GM19328 (cell line): ENCODE results near the gene CAPN9.

Experiments used
- ATAC-seq: cut with Tn5 transposase; IDR thresholded peaks from one replicate; pipeline ENCODE4 v1.9.1; 2021; ENCODE audit warnings: mild to moderate bottlenecking, moderate library complexity; ENCODE audit not compliant: unreplicated experiment

Gene CAPN9

GRCh38 chr1:230794431-230794830 lies 47.2 kb downstream of the CAPN9 start:
- no peak for ATAC-seq

- no peak for ATAC-seq
Measured at GRCh38 chr1:230794871-230795605, 47.9 kb downstream of the CAPN9 start.

- ATAC-seq, result no peak
Measured at GRCh38 chr1:230796626-230797025, 49.4 kb downstream of the CAPN9 start.

- no peak for ATAC-seq
Measured at GRCh38 chr1:230797376-230797920, 50.3 kb downstream of the CAPN9 start.

GRCh38 chr1:230797942-230798365 lies 50.8 kb downstream of the CAPN9 start:
- ATAC-seq, result no peak

- ATAC-seq, result no peak
Measured at GRCh38 chr1:230798491-230798890, 51.3 kb downstream of the CAPN9 start.

GRCh38 chr1:230800891-230801840 lies 54.0 kb downstream of the CAPN9 start:
- ATAC-seq, result no peak

- ATAC-seq, result no peak
Measured at GRCh38 chr1:230804396-230804795, 57.2 kb downstream of the CAPN9 start.

- ATAC-seq, result no peak
Measured at GRCh38 chr1:230806552-230806951, 59.4 kb downstream of the CAPN9 start.

- no peak for ATAC-seq
Measured at GRCh38 chr1:230807029-230807428, 59.8 kb downstream of the CAPN9 start.

- no peak for ATAC-seq
Measured at GRCh38 chr1:230807561-230808280, 60.5 kb downstream of the CAPN9 start.

GRCh38 chr1:230808281-230808872 lies 61.2 kb downstream of the CAPN9 start:
- no peak for ATAC-seq

GRCh38 chr1:230809256-230809990 lies 62.2 kb downstream of the CAPN9 start:
- ATAC-seq, result no peak

- ATAC-seq, result no peak
Measured at GRCh38 chr1:230812568-230812967, 65.4 kb downstream of the CAPN9 start.

- ATAC-seq, result no peak
Measured at GRCh38 chr1:230814949-230815692, 67.9 kb downstream of the CAPN9 start.

GRCh38 chr1:230816018-230816417 lies 68.8 kb downstream of the CAPN9 start:
- no peak for ATAC-seq

GRCh38 chr1:230818367-230818766 lies 71.2 kb downstream of the CAPN9 start:
- ATAC-seq, result no peak

- ATAC-seq, result no peak
Measured at GRCh38 chr1:230818901-230819300, 71.7 kb downstream of the CAPN9 start.

- ATAC-seq, result no peak
Measured at GRCh38 chr1:230819976-230820375, 72.8 kb downstream of the CAPN9 start.
